ENCODE results near the gene BPIFB2.
"Not testable (repeated sequence)": the region's sequence is repeated elsewhere in the genome, so short reads cannot be mapped to it uniquely, and the experiment has no call there.

BPIFB2 gene

GRCh38 chr20:33034901-33035492, 27.5 kb downstream of the BPIFB2 start:
- no peak for DNase-seq (ENCODE audit: low read depth, low spot score)

- DNase-seq (ENCODE audit: low read depth, low spot score) = no peak
These were observed 30.0 kb downstream of the BPIFB2 start for GRCh38 chr20:33037456-33037855.

GRCh38 chr20:33038243-33038642, 30.7 kb downstream of the BPIFB2 start:
- DNase-seq (ENCODE audit: low read depth, low spot score) = no peak

- no peak for DNase-seq (ENCODE audit: low read depth, low spot score)
These were observed 34.9 kb downstream of the BPIFB2 start for GRCh38 chr20:33042430-33042829.

GRCh38 chr20:33042983-33043730, 35.7 kb downstream of the BPIFB2 start:
- no peak for DNase-seq (ENCODE audit: low read depth, low spot score)

GRCh38 chr20:33043731-33044181, 36.3 kb downstream of the BPIFB2 start:
- DNase-seq (ENCODE audit: low read depth, low spot score) = no peak

GRCh38 chr20:33045129-33045721, 37.7 kb downstream of the BPIFB2 start:
- not testable (repeated sequence) for DNase-seq (ENCODE audit: low read depth, low spot score)

GRCh38 chr20:33046412-33046811, 38.9 kb downstream of the BPIFB2 start:
- no peak for DNase-seq (ENCODE audit: low read depth, low spot score)

- no peak for DNase-seq (ENCODE audit: low read depth, low spot score)
These were observed 43.8 kb downstream of the BPIFB2 start for GRCh38 chr20:33051333-33051732.

GRCh38 chr20:33053291-33054106, 46.0 kb downstream of the BPIFB2 start, which contains the start of gene BPIFB3:
BPIFB3 (plus strand) TSS chr20:33053903; CDS start chr20:33055436, 1,533 bp downstream.
- no peak for DNase-seq (ENCODE audit: low read depth, low spot score)

- no peak for DNase-seq (ENCODE audit: low read depth, low spot score)
These were observed 46.9 kb downstream of the BPIFB2 start for GRCh38 chr20:33054381-33054780.

- DNase-seq (ENCODE audit: low read depth, low spot score) = no peak
These were observed 47.3 kb downstream of the BPIFB2 start for GRCh38 chr20:33054791-33055190.

GRCh38 chr20:33059136-33059535, 51.6 kb downstream of the BPIFB2 start:
- no peak for DNase-seq (ENCODE audit: low read depth, low spot score)

- DNase-seq (ENCODE audit: low read depth, low spot score) = no peak
These were observed 52.4 kb downstream of the BPIFB2 start for GRCh38 chr20:33059741-33060390.

GRCh38 chr20:33061658-33062028, 54.1 kb downstream of the BPIFB2 start:
- DNase-seq (ENCODE audit: low read depth, low spot score) = no peak

GRCh38 chr20:33062105-33062824, 54.8 kb downstream of the BPIFB2 start:
- DNase-seq (ENCODE audit: low read depth, low spot score) = no peak

GRCh38 chr20:33062825-33063149, 55.3 kb downstream of the BPIFB2 start:
- DNase-seq (ENCODE audit: low read depth, low spot score) = no peak

GRCh38 chr20:33063271-33063670, 55.8 kb downstream of the BPIFB2 start:
- no peak for DNase-seq (ENCODE audit: low read depth, low spot score)

- no peak for DNase-seq (ENCODE audit: low read depth, low spot score)
These were observed 57.2 kb downstream of the BPIFB2 start for GRCh38 chr20:33064572-33065287.

- no peak for DNase-seq (ENCODE audit: low read depth, low spot score)
These were observed 58.3 kb downstream of the BPIFB2 start for GRCh38 chr20:33065785-33066184.
